ENCODE results near the gene FARSB.
"Not testable (repeated sequence)": the region's sequence is repeated elsewhere in the genome, so short reads cannot be mapped to it uniquely, and the experiment has no call there.

FARSB gene

GRCh38 chr2:222604749-222605515, 51.0 kb downstream of the FARSB start:
- DNase-seq (ENCODE audit: low read depth in 2 of 2): no peak

- DNase-seq (ENCODE audit: low read depth in 2 of 2): no peak
Measured at GRCh38 chr2:222603501-222603900, 52.4 kb downstream of the FARSB start.

- no peak for DNase-seq (ENCODE audit: low read depth in 2 of 2)
Measured at GRCh38 chr2:222598611-222599010, 57.3 kb downstream of the FARSB start.

GRCh38 chr2:222595581-222595980, 60.3 kb downstream of the FARSB start:
- no peak for DNase-seq (ENCODE audit: low read depth in 2 of 2)

GRCh38 chr2:222594679-222595078, 61.2 kb downstream of the FARSB start:
- no peak for DNase-seq (ENCODE audit: low read depth in 2 of 2)

GRCh38 chr2:222592176-222592575, 63.7 kb downstream of the FARSB start:
- no peak for DNase-seq (ENCODE audit: low read depth in 2 of 2)

GRCh38 chr2:222591661-222592060, 64.2 kb downstream of the FARSB start:
- DNase-seq (ENCODE audit: low read depth in 2 of 2): no peak

GRCh38 chr2:222584589-222584988, 71.3 kb downstream of the FARSB start:
- not testable (repeated sequence) for DNase-seq (ENCODE audit: low read depth in 2 of 2)

- no peak for DNase-seq (ENCODE audit: low read depth in 2 of 2)
Measured at GRCh38 chr2:222582928-222583327, 73.0 kb downstream of the FARSB start.

GRCh38 chr2:222577341-222577740, 78.6 kb downstream of the FARSB start:
- DNase-seq (ENCODE audit: low read depth in 2 of 2): no peak

- DNase-seq (ENCODE audit: low read depth in 2 of 2): no peak
Measured at GRCh38 chr2:222576171-222577081, 79.5 kb downstream of the FARSB start.

GRCh38 chr2:222575618-222576017, 80.3 kb downstream of the FARSB start:
- DNase-seq (ENCODE audit: low read depth in 2 of 2): no peak

- no peak for DNase-seq (ENCODE audit: low read depth in 2 of 2)
Measured at GRCh38 chr2:222572751-222573174, 83.1 kb downstream of the FARSB start.

GRCh38 chr2:222572264-222572721, 83.6 kb downstream of the FARSB start:
- DNase-seq (ENCODE audit: low read depth in 2 of 2): no peak

GRCh38 chr2:222569826-222570225, 86.1 kb downstream of the FARSB start:
- DNase-seq (ENCODE audit: low read depth in 2 of 2): no peak

- no peak for DNase-seq (ENCODE audit: low read depth in 2 of 2)
Measured at GRCh38 chr2:222568865-222569264, 87.0 kb downstream of the FARSB start.

- no peak for DNase-seq (ENCODE audit: low read depth in 2 of 2)
Measured at GRCh38 chr2:222566229-222566628, 89.7 kb downstream of the FARSB start.

GRCh38 chr2:222563936-222564335, 92.0 kb downstream of the FARSB start:
- DNase-seq (ENCODE audit: low read depth in 2 of 2): no peak

GRCh38 chr2:222563106-222563718, 92.7 kb downstream of the FARSB start:
- DNase-seq (ENCODE audit: low read depth in 2 of 2): no peak

GRCh38 chr2:222561817-222562645, 93.9 kb downstream of the FARSB start:
- peak in 1 of 2 donors; percentile 13 for DNase-seq (ENCODE audit: low read depth in 2 of 2)

- DNase-seq (ENCODE audit: low read depth in 2 of 2): no peak
Measured at GRCh38 chr2:222561151-222561550, 94.7 kb downstream of the FARSB start.

Measured in stimulated activated CD4-positive, alpha-beta T cell treated with anti-CD3 and anti-CD28 coated beads, Interleukin-1b, Interleukin-23, amount 100 ng/mL, for 4 hours (primary cell).